ENCODE data around the gene MAPT. TPM values are rescaled to one million over a fixed set of nuclear protein-coding genes. Genes with fewer than 3 reads are reported as not detected.

MAPT gene
- total RNA-seq, 1 donor from 2014 or later = 0.28 TPM

DNA sequence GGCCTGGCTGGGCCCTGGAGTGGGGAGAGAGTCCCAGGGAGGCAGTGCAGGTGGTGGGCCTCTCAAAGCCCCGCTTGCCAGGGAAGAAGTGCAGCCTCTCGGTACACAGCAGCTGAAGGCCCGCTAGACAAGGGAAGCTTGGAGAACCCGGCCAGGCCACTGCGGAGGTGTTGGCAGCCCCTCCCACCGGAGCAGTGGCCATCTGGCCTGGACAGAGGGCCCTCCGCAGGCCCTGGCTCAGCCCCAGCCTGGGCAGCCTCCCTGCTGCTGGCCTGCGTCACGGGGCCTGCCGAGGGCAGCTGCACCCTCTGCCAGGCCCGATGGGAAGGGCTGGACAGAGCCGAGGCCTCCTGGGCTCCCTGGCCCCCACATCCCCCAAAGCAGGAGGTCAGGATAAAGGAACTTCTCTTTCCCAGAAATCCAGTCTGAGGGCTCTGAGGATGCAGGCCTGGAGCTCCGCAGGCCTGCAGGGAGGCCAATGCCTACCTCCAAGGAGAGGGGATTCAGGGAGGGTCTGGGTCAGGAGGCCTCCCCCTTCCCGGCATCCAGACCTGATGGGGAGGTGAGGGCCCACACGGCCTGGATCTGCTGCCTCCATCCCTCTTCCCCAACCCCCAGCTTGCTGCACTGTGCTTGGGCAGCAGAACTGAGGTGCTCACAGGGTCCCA, 45.4 kb upstream of the MAPT start:
- TF ChIP-seq, protein P1, sequence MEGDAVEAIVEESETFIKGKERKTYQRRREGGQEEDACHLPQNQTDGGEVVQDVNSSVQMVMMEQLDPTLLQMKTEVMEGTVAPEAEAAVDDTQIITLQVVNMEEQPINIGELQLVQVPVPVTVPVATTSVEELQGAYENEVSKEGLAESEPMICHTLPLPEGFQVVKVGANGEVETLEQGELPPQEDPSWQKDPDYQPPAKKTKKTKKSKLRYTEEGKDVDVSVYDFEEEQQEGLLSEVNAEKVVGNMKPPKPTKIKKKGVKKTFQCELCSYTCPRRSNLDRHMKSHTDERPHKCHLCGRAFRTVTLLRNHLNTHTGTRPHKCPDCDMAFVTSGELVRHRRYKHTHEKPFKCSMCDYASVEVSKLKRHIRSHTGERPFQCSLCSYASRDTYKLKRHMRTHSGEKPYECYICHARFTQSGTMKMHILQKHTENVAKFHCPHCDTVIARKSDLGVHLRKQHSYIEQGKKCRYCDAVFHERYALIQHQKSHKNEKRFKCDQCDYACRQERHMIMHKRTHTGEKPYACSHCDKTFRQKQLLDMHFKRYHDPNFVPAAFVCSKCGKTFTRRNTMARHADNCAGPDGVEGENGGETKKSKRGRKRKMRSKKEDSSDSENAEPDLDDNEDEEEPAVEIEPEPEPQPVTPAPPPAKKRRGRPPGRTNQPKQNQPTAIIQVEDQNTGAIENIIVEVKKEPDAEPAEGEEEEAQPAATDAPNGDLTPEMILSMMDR (IDR thresholded peaks at IDR 0.05; ENCODE audit: unreplicated experiment) = no peak
- Mint-ChIP-seq H3K36me3 (ENCODE audit: low read depth, unreplicated experiment) (no peaks in the 10 kb centered on the region), H3K4me1 (ENCODE audit: unreplicated experiment) (no peaks in the 10 kb centered on the region), H3K27ac (ENCODE audit: unreplicated experiment) (no peak overlapping the region), H3K9me3 (ENCODE audit: unreplicated experiment) (no peaks in the 10 kb centered on the region), H3K4me3 (ENCODE audit: unreplicated experiment) (no peak overlapping the region), H3K27me3 (ENCODE audit: unreplicated experiment) (peaks cover 13% of the 10 kb centered on the region)
- DNase-seq (ENCODE audit: low spot score) = no peak

DNA sequence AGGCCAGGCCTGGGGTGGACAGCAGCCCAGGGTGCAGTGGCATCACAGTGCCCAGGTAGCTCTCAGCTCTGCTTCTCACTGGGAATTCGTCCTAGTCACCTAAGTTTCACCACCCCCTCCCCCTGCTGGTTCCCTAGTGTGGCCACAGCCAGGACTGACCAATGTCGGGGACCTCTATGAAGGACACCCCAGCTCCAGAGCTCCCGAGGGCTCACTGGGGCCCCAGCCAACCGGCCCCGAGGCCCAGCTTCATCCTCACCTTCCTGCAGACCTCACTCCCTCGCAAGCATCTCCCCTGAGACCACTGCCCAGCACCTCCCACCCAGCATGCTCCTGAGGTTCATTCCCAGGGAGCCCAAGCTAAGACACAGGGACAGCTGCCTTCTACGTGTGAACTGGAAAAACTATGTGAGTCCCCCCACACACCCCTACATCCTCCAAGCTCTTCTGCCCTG, 44.8 kb upstream of the MAPT start:
- Mint-ChIP-seq H3K27me3 (ENCODE audit: unreplicated experiment) (peaks cover 13% of the 10 kb centered on the region), H3K4me1 (ENCODE audit: unreplicated experiment) (no peaks in the 10 kb centered on the region), H3K4me3 (ENCODE audit: unreplicated experiment) (no peak overlapping the region), H3K36me3 (ENCODE audit: low read depth, unreplicated experiment) (no peaks in the 10 kb centered on the region), H3K27ac (ENCODE audit: unreplicated experiment) (no peak overlapping the region), H3K9me3 (ENCODE audit: unreplicated experiment) (no peaks in the 10 kb centered on the region)
- TF ChIP-seq, protein P1 (IDR thresholded peaks at IDR 0.05; ENCODE audit: unreplicated experiment) = no peak
- no peak for DNase-seq (ENCODE audit: low spot score)

DNA sequence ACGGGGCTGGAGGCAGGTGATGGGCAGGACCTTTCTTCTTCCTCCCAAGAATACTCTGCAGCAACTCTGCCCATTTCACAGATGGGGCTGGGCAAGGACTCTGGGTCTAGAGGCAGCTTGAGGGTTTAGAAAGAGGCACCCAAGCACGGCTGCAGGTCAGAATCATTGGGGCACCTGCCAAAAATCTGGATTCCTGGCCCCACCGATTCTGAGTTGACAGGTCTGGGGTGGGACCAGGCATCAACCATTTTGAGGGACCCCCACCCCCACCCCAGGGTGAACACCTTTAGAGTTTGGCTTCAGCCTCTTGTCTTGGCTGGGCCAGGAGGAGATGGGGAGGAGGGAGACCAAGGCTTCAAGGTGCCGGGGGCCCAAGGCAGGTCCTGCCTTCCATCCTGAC, 44.3 kb upstream of the MAPT start:
- Mint-ChIP-seq H3K27me3 (ENCODE audit: unreplicated experiment) (peaks cover 13% of the 10 kb centered on the region), H3K27ac (ENCODE audit: unreplicated experiment) (no peak overlapping the region), H3K36me3 (ENCODE audit: low read depth, unreplicated experiment) (no peaks in the 10 kb centered on the region), H3K4me3 (ENCODE audit: unreplicated experiment) (no peak overlapping the region), H3K9me3 (ENCODE audit: unreplicated experiment) (no peaks in the 10 kb centered on the region), H3K4me1 (ENCODE audit: unreplicated experiment) (no peaks in the 10 kb centered on the region)
- TF ChIP-seq, protein P1 (IDR thresholded peaks at IDR 0.05; ENCODE audit: unreplicated experiment) = no peak
- no peak for DNase-seq (ENCODE audit: low spot score)

DNA sequence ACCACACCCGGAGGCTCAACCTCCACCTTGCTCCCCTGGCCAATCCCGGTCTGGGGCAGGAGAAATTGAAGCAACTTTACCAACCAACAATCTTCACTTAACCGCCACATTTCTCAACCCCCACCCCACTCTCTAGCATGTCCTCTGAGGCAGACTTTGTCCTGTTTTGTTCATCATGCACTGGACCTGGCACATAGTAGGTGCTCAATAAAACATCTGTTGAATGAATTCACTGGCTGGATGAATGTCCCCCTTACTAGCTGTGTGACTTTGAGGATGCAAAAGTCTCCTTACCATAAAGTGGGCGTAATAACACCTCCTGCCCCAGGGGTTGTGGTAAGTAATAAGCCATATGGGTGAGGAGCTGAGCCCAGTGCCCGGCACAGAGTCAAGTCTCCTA, 43.9 kb upstream of the MAPT start:
- peaks cover 13% of the 10 kb centered on the region for H3K27me3 Mint-ChIP-seq (ENCODE audit: unreplicated experiment)
- H3K27ac Mint-ChIP-seq (ENCODE audit: unreplicated experiment) = no peak overlapping the region
- TF ChIP-seq, protein P1 (IDR thresholded peaks at IDR 0.05; ENCODE audit: unreplicated experiment) = no peak
- no peaks in the 10 kb centered on the region for H3K9me3 Mint-ChIP-seq (ENCODE audit: unreplicated experiment)
- no peak for DNase-seq (ENCODE audit: low spot score)
- H3K4me1 Mint-ChIP-seq (ENCODE audit: unreplicated experiment) = no peaks in the 10 kb centered on the region
- H3K36me3 Mint-ChIP-seq (ENCODE audit: low read depth, unreplicated experiment) = no peaks in the 10 kb centered on the region
- H3K4me3 Mint-ChIP-seq (ENCODE audit: unreplicated experiment) = no peak overlapping the region

DNA sequence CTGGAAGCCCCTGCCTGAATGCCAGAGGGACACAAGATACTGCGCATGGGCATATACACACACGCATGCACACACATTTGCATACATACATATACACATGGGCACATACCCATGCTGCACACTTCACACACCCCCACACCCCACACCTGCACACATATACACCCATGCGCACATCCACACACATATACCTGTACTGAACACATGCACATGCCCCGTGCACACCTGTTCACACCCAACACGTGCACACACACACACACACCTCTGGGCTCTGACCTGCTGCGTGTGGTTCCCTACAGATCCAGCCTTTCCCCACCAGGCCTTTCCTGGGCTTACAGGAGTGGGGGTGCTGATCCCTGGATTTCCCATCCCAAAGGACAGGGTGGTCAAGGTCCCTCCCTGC, 43.3 kb upstream of the MAPT start:
- H3K27me3 Mint-ChIP-seq (ENCODE audit: unreplicated experiment) = peaks cover 13% of the 10 kb centered on the region

More for the DNA sequence above, 43.3 kb upstream of the MAPT start:
- Mint-ChIP-seq H3K4me3 (ENCODE audit: unreplicated experiment) (no peak overlapping the region), H3K9me3 (ENCODE audit: unreplicated experiment) (no peaks in the 10 kb centered on the region), H3K36me3 (ENCODE audit: low read depth, unreplicated experiment) (no peaks in the 10 kb centered on the region), H3K4me1 (ENCODE audit: unreplicated experiment) (no peaks in the 10 kb centered on the region), H3K27ac (ENCODE audit: unreplicated experiment) (no peak overlapping the region)
- TF ChIP-seq, protein P1 (IDR thresholded peaks at IDR 0.05; ENCODE audit: unreplicated experiment) = no peak
- DNase-seq (ENCODE audit: low spot score) = no peak
